ENCODE results near the gene UNC5A.

UNC5A gene

GRCh38 chr5:176799488-176799887, 10.9 kb upstream of the UNC5A start:
- DNase-seq (ENCODE audit: low read depth), result no peak
- no peak overlapping the region for H3K4me3 ChIP-seq (ENCODE audit: low read depth, low read length)
- no peak for TF ChIP-seq CTCF (IDR thresholded peaks at IDR 0.05; ENCODE audit: control insufficient read depth, extremely low read depth, insufficient read depth)

- TF ChIP-seq CTCF (IDR thresholded peaks at IDR 0.05; ENCODE audit: control insufficient read depth, extremely low read depth, insufficient read depth), result no peak
- no peak overlapping the region for H3K4me3 ChIP-seq (ENCODE audit: low read depth, low read length)
- DNase-seq (ENCODE audit: low read depth), result peak; percentile 19
Measured at GRCh38 chr5:176800024-176800423, 10.3 kb upstream of the UNC5A start.

- no peak overlapping the region for H3K4me3 ChIP-seq (ENCODE audit: low read depth, low read length)
- TF ChIP-seq CTCF (IDR thresholded peaks at IDR 0.05; ENCODE audit: control insufficient read depth, extremely low read depth, insufficient read depth), result no peak
- DNase-seq (ENCODE audit: low read depth), result no peak
Measured at GRCh38 chr5:176802116-176802784, 8.1 kb upstream of the UNC5A start.

- DNase-seq (ENCODE audit: low read depth), result no peak
- H3K4me3 ChIP-seq (ENCODE audit: low read depth, low read length), result no peak overlapping the region
- TF ChIP-seq CTCF (IDR thresholded peaks at IDR 0.05; ENCODE audit: control insufficient read depth, extremely low read depth, insufficient read depth), result no peak
Measured at GRCh38 chr5:176803068-176803942, 7.1 kb upstream of the UNC5A start.

GRCh38 chr5:176803943-176804498, 6.3 kb upstream of the UNC5A start:
- peak; percentile 32 for DNase-seq (ENCODE audit: low read depth)
- no peak for TF ChIP-seq CTCF (IDR thresholded peaks at IDR 0.05; ENCODE audit: control insufficient read depth, extremely low read depth, insufficient read depth)
- H3K4me3 ChIP-seq (ENCODE audit: low read depth, low read length), result no peak overlapping the region

GRCh38 chr5:176806137-176806536, 4.2 kb upstream of the UNC5A start:
- no peak for TF ChIP-seq CTCF (IDR thresholded peaks at IDR 0.05; ENCODE audit: control insufficient read depth, extremely low read depth, insufficient read depth)
- DNase-seq (ENCODE audit: low read depth), result no peak
- H3K4me3 ChIP-seq (ENCODE audit: low read depth, low read length), result no peak overlapping the region

Data from LNCaP clone FGC (cell line).